ENCODE measurements around the gene TTC21A. TPM values are rescaled to one million over a fixed set of nuclear protein-coding genes. Genes with fewer than 3 reads are reported as not detected.

Gene TTC21A
- polyA plus RNA-seq, 3 donors = 8.4 to 20.2 (median 9.3) TPM

DNA sequence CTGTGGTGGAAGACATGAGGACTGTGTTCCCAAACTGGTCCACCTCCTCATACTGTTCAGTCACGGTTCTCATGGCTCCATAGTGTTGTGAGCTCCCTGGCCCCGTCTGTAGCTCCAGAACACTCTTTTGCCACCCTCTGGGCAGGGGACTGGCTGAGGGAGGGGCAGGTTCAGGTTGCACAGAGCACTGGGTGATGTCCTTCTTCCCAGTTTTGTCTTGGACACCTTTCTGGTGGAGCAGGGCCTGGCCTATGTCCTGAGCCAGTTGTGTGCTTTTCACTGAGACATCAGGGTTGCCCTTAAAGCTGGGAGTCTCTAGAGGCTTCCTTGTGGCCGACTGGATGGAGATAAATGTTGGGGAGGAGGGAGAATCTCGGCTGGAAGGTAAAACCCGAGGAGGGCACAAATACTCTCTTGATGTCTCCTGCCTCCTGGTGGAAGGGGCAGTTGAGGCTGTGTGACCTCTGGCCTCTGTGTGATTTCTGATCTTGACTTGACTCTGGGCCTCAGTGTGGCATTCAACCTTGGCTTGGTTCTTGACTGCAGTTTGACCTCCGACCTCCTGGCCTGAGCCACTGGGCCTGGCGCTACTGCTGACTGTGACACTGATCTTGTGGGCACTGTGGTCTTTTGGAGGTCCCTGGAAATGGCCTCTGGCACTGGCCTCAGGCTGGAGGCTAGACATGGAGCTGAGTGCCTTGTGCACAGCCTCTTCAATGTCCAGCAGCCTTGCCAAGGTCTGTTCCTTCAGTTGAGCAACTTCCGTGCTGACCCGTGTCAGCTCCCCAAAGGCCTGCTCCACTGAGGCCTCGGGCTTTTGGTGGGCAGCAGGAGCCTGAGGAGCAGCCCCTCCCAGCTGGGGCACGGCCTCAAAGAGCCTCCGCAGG is 76.8 kb downstream of the TTC21A start:
- no peak for DNase-seq (ENCODE audit: extremely low read depth in 1 of 11, low read depth in 9 of 11, low spot score in 4 of 11)

DNA sequence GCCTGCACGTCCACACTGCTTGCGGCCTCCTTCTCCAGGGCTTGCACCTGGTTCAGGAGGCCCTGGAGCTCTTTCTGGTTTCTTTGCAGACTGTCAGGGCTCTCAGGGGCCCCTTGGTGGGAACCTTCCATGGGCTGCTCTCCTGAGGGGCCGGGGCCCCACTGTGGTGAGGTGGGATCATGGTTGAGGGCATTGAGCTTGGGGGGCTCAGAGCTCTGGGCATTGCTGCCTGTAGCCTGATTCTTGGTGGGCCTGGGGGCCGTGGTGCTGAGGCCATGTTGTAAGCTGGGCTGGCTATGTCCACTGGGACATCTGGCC is 77.4 kb downstream of the TTC21A start:
- no peak for DNase-seq (ENCODE audit: extremely low read depth in 1 of 11, low read depth in 9 of 11, low spot score in 4 of 11)

DNA sequence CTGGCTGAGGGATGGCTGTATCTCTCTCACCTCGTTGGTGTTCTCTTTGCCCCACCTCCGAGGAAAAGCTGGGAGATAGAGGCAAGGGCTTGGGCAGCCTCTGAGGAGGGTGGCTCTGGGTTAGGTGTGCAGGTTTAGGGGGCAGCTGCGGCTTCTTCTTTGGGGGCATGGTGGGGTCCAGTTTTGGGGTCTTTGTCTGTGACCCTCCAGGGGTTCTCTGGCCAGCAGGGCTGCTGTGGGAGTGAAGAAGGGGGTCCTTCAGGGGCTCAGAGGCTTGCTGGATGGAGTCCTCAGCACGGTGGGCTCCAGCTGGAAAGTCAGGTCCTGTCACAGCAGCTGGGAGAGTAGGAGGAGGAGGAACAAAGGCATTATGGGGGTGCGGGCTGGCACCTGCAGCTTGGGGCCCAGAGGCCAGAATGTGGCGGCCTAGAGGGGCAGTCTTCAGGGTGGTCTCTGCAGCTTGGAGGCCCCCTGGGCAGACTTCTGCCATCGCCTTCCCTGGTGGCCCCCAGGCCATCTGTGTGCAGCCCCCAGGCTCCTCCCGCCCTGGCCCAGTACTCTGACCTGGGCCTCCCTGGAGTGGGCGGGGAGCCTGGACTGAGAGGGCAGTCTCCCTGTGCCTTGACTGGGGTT is 78.0 kb downstream of the TTC21A start:
- DNase-seq (ENCODE audit: extremely low read depth in 1 of 11, low read depth in 9 of 11, low spot score in 4 of 11) = no peak

DNA sequence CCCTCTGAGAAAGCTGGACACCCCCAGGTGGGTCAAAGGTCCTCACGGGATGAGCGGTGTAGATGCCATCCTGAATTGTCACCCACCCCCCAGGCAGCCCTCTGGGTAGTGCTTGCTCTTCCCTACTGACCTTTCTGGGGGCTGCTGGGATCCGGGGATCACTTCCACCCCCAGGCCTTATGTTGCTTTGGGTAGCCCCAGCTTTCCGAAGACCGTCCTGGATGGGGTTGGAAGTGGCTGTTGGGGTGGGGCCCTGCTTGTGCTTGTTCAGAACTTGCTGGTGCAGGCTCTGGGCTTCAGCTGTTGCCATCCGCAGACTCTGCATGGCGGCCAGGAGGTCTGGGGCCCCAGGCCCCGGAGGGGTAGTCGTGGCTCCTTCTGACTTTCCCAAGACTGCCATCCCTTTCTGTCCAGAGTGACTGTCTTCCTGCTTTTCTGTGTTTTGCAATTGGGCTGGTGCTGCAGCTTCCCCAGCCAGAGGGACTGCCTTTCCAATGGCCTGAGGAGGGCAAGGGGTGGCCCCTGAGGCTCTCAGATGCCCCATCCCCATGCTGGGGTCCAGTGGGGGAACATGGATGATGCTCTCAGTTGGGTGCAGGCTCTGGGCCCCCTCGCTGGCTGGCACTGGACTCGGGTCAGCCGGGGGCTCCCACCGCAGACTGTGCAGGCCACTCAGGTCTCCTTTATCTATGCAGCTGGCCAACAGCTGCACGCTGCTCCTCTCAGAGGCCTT is 78.6 kb downstream of the TTC21A start:
- DNase-seq (ENCODE audit: extremely low read depth in 1 of 11, low read depth in 9 of 11, low spot score in 4 of 11) = no peak

DNA sequence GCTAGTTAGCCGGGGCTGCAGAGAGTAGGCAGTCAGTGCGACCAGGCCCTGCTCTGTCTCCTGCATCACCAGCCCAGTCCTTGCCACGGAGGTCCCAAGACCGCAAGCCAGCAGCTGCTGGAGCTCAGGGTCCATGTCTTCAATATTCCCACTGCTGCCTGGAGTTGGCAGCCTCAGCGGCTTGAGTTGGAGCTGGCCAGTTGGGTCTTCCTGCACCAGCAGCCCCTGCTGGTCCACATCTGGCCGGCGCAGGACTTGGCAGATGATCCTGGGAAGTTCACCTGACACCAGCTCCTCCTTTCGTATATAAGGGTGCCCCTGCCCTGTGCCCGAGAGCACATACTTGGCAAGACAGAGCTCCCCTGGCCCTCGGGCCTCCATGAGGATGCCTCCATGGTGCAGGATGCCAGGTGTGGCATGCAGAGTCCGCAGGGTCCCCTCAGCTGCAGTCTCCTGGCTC is 79.2 kb downstream of the TTC21A start:
- no peak for DNase-seq (ENCODE audit: extremely low read depth in 1 of 11, low read depth in 9 of 11, low spot score in 4 of 11)

DNA sequence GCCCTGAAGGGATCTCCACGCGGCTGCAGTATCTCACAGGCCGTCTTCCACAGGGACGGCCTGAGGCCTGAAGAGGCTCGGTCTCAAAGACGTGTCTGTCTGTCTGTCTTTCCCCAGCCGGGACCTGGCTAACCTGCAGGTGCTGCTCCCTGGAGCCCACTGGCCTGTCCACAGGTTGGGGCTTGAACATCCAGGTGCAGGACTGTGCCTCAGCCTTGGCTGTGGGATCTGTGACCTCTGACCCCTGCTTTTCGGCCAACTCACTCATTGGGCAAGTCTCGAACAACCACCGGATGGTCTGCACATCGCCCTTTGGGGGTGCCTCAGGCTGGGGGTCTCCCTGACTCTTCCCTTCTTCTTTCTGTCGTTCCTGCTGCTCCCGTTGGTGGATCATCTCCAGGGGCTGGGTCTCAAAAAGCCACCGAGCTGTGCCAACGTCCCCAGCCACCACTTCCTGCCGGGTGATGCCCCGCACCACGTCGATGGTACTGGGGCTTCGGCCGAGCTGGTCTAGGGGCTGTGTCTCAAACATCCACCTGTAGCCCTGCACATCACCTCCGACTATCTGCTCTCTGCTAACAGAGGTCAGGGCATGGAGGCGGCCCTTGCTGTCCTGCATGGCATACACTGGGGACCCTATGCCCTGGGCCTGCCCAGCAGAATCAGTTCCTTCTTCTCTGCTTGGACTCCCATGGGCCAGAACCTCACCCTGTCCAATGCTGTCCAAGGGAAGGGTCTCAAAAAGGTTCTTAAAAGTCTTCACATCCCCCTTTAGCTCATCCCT is 80.1 kb downstream of the TTC21A start:
- no peak for DNase-seq (ENCODE audit: extremely low read depth in 1 of 11, low read depth in 9 of 11, low spot score in 4 of 11)

Other genes with a start within 250 kb of the TTC21A start
- gene SCN11A, start 55.7 kb upstream of the TTC21A start, polyA plus RNA-seq (ENCODE audit: insufficient read length in 3 of 3) = 1 to 10 TPM in 2 of 3 donors, under 1 TPM in 1; 0.66 to 1.4 (median 1.0) TPM
- gene WDR48, start 55.7 kb upstream of the TTC21A start, polyA plus RNA-seq (ENCODE audit: insufficient read length in 3 of 3) = 100 to 1,000 TPM in 1 of 3 donors, 10 to 100 TPM in 2; 82.4 to 104 (median 90.7) TPM
- gene GORASP1, start 53 bp upstream of the TTC21A start, polyA plus RNA-seq (ENCODE audit: insufficient read length in 3 of 3) = 10 to 100 TPM; 60.8 to 73.9 (median 66.3) TPM
- 10 to 100 TPM in 1 of 3 donors, 1 to 10 TPM in 2; 8.9 to 11.8 (median 9.8) TPM for gene CSRNP1, start 45.9 kb downstream of the TTC21A start, polyA plus RNA-seq (ENCODE audit: insufficient read length in 3 of 3)
- under 1 TPM; 0.11 to 0.14 (median 0.11) TPM for gene XIRP1, start 84.9 kb downstream of the TTC21A start, polyA plus RNA-seq (ENCODE audit: insufficient read length in 3 of 3)
- 1 to 10 TPM; 1.7 to 5.3 (median 3.4) TPM for gene CX3CR1, start 172.4 kb downstream of the TTC21A start, polyA plus RNA-seq (ENCODE audit: insufficient read length in 3 of 3)
- gene CCR8, start 222.0 kb downstream of the TTC21A start, polyA plus RNA-seq (ENCODE audit: insufficient read length in 3 of 3) = not detected